H9 (cell line): Measurements from ENCODE around the gene SLC17A2. TPM values are rescaled to one million over a fixed set of nuclear protein-coding genes. Genes with fewer than 3 reads are reported as not detected.

Experiments used
- DNase-seq: peaks from one replicate; pipeline ENCODE4 v3.0.0-alpha.2; 2017
- H2AFZ ChIP-seq: one replicate; pipeline ENCODE4 v1.6.1; 2013; ENCODE audit warnings: mild to moderate bottlenecking, low read length, control low read depth, moderate library complexity
- H2AK5ac ChIP-seq: 2 replicates; pipeline ENCODE4 v1.6.1; 2013; ENCODE audit warnings: low read length, control low read depth, mixed read lengths; ENCODE audit not compliant: insufficient read length
- H2BK120ac ChIP-seq: one replicate; pipeline ENCODE4 v1.6.1; 2013; ENCODE audit warnings: low read depth, mild to moderate bottlenecking, low read length, control low read depth, inconsistent platforms; ENCODE audit not compliant: poor library complexity, severe bottlenecking
- H2BK12ac ChIP-seq: 2 replicates; pipeline ENCODE4 v1.6.1; 2013; ENCODE audit warnings: low read length, control low read depth, mixed read lengths, low read depth; ENCODE audit not compliant: insufficient read length
- H2BK15ac ChIP-seq: 2 replicates; pipeline ENCODE4 v1.6.1; 2013; ENCODE audit warnings: low read depth, low read length, control low read depth
- H2BK20ac ChIP-seq: one replicate; pipeline ENCODE4 v1.6.1; 2013; ENCODE audit warnings: low read depth, mild to moderate bottlenecking, low read length, control low read depth, inconsistent platforms; ENCODE audit not compliant: poor library complexity, severe bottlenecking
- H2BK5ac ChIP-seq: 2 replicates; pipeline ENCODE4 v1.6.1; 2013; ENCODE audit warnings: low read length, control low read depth, mixed read lengths; ENCODE audit not compliant: insufficient read length
- H3K14ac ChIP-seq: 2 replicates; pipeline ENCODE4 v1.6.1; 2013; ENCODE audit warnings: low read length, control low read depth; ENCODE audit not compliant: insufficient read depth
- H3K18ac ChIP-seq: 2 replicates; pipeline ENCODE4 v1.6.1; 2013; ENCODE audit warnings: low read depth, mild to moderate bottlenecking, mixed read lengths, low read length, control low read depth; ENCODE audit not compliant: insufficient read length
- H3K23ac ChIP-seq: 2 replicates; pipeline ENCODE4 v1.6.1; 2013; ENCODE audit warnings: low read length, control low read depth, mixed read lengths, low read depth; ENCODE audit not compliant: insufficient read length
- H3K23me2 ChIP-seq: 2 replicates; pipeline ENCODE4 v1.6.1; 2013; ENCODE audit warnings: low read depth, mild to moderate bottlenecking, mixed read lengths, low read length, control low read depth; ENCODE audit not compliant: insufficient read length, poor library complexity, severe bottlenecking
- H3K27ac ChIP-seq: 2 replicates; pipeline ENCODE4 v1.5.1; 2013; ENCODE audit warnings: low read length, control low read depth, mixed read lengths, low read depth; ENCODE audit not compliant: insufficient read length
- H3K27me3 ChIP-seq: 2 replicates; pipeline ENCODE4 v1.6.1; 2013; ENCODE audit warnings: low read length, control low read depth, inconsistent platforms; ENCODE audit not compliant: insufficient read depth
- H3K4ac ChIP-seq: 2 replicates; pipeline ENCODE4 v1.6.1; 2013; ENCODE audit warnings: low read depth, mild to moderate bottlenecking, control low read depth, inconsistent platforms, low read length, moderate library complexity
- H3K4me1 ChIP-seq: 2 replicates; pipeline ENCODE4 v1.6.1; 2013; ENCODE audit warnings: low read length, control low read depth, inconsistent platforms; ENCODE audit not compliant: insufficient read depth
- H3K4me2 ChIP-seq: 2 replicates; pipeline ENCODE4 v1.6.1; 2013; ENCODE audit warnings: low read length, control low read depth, mixed read lengths; ENCODE audit not compliant: insufficient read length, insufficient read depth
- H3K56ac ChIP-seq: 2 replicates; pipeline ENCODE4 v1.6.1; 2013; ENCODE audit warnings: low read depth, mild to moderate bottlenecking, mixed read lengths, low read length, control low read depth; ENCODE audit not compliant: insufficient read length
- H3K79me1 ChIP-seq: 2 replicates; pipeline ENCODE4 v1.6.1; 2013; ENCODE audit warnings: low read depth, mild to moderate bottlenecking, moderate library complexity, low read length, control low read depth, inconsistent platforms; ENCODE audit not compliant: insufficient read depth, poor library complexity, severe bottlenecking
- H3K79me2 ChIP-seq: 2 replicates; pipeline ENCODE4 v1.6.1; 2013; ENCODE audit warnings: low read length, control low read depth, inconsistent platforms; ENCODE audit not compliant: insufficient read depth
- H3K9ac ChIP-seq: 2 replicates; pipeline ENCODE4 v1.6.1; 2013; ENCODE audit warnings: low read length, control low read depth, mixed read lengths; ENCODE audit not compliant: insufficient read length; ENCODE audit errors: extremely low read depth
- H3K9me3 ChIP-seq: one replicate; pipeline ENCODE4 v1.6.1; 2013; ENCODE audit warnings: low read depth, low read length, inconsistent platforms; ENCODE audit not compliant: control insufficient read depth
- H3T11ph ChIP-seq: one replicate; pipeline ENCODE4 v1.6.1; 2013; ENCODE audit warnings: mild to moderate bottlenecking, low read length, control low read depth, inconsistent platforms
- H4K20me1 ChIP-seq: one replicate; pipeline ENCODE4 v1.6.1; 2013; ENCODE audit not compliant: control insufficient read depth, insufficient read length, insufficient read depth
- H4K5ac ChIP-seq: 2 replicates; pipeline ENCODE4 v1.6.1; 2013; ENCODE audit warnings: low read depth, mild to moderate bottlenecking, mixed read lengths, low read length, control low read depth; ENCODE audit not compliant: insufficient read length
- H4K8ac ChIP-seq: replicated peaks from 2 replicates; pipeline ENCODE4 v1.6.1; 2013; ENCODE audit warnings: low read length, control low read depth, mixed read lengths, low read depth; ENCODE audit not compliant: insufficient read length
- H4K91ac ChIP-seq: 2 replicates; pipeline ENCODE4 v1.6.1; 2013; ENCODE audit warnings: low read depth, mild to moderate bottlenecking, moderate library complexity, mixed read lengths, low read length, control low read depth; ENCODE audit not compliant: insufficient read length
- H3K27ac Mint-ChIP-seq, 3 experiments: 2 replicates in 2 of 3; 3 replicates in 1 of 3; pipeline ENCODE4 v1.8.0; 2020 to 2021; ENCODE audit warnings: mixed read lengths in 3 of 3, mild to moderate bottlenecking in 1 of 3, moderate library complexity in 1 of 3
- H3K27me3 Mint-ChIP-seq: 2 replicates; pipeline ENCODE4 v1.8.0; 2021; ENCODE audit warnings: low read depth, mild to moderate bottlenecking, moderate library complexity, mixed read lengths
- H3K36me3 Mint-ChIP-seq, 3 experiments: 2 replicates in 2 of 3; 3 replicates in 1 of 3; pipeline ENCODE4 v1.8.0; 2020 to 2021; ENCODE audit warnings: low read depth in 3 of 3, mixed read lengths in 3 of 3; ENCODE audit not compliant: insufficient read depth in 1 of 3
- H3K4me1 Mint-ChIP-seq, 2 experiments: 2 replicates each; pipeline ENCODE4 v1.8.0; 2020; ENCODE audit warnings: mixed read lengths in 2 of 2
- H3K4me3 Mint-ChIP-seq, 2 experiments: 2 replicates in 1 of 2; 3 replicates in 1 of 2; pipeline ENCODE4 v1.8.0; 2020 to 2021; ENCODE audit warnings: mild to moderate bottlenecking in 2 of 2, mixed read lengths in 2 of 2, moderate library complexity in 1 of 2
- H3K9me3 Mint-ChIP-seq, 2 experiments: 2 replicates in 1 of 2; 3 replicates in 1 of 2; pipeline ENCODE4 v1.8.0; 2020; ENCODE audit warnings: mild to moderate bottlenecking in 2 of 2, mixed read lengths in 2 of 2, moderate library complexity in 1 of 2
- CTCF ChIP-seq: fragments of 200-600 bp; sonication (generic); conservative IDR thresholded peaks from 3 replicates; pipeline ENCODE4 v1.8.0; 2021; ENCODE audit warnings: antibody characterized with exemption, mild to moderate bottlenecking
- WGBS: extraction: QIAGEN DNeasy Blood & Tissue Kit; methylation state at CpG from one replicate; pipeline ENCODE4 v1.1.7; 2013; ENCODE audit warnings: missing lambda C conversion rate, low lambda C conversion rate, mixed read lengths; ENCODE audit not compliant: insufficient read length; ENCODE audit errors: extremely low coverage; 5-methylcytosine and 5-hydroxymethylcytosine counted together
- total RNA-seq: library from RNA; stranded (reverse); gene quantifications from 2 replicates; pipeline ENCODE4 v1.2.1, GENCODE V29; 2021

Gene SLC17A2
- total RNA-seq, 1 experiment from 2014 or later, result not detected

GRCh38 chr6:25934156-25934555, 3.7 kb upstream of the SLC17A2 start:
- no peak overlapping the region for H2AFZ ChIP-seq
- H4K8ac ChIP-seq, result no peak overlapping the region
- H4K20me1 ChIP-seq, result no peaks in the 10 kb centered on the region
- WGBS, result no CpG with 5 or more reads among the region's 2 CpGs
- H3K79me1 ChIP-seq, result no peaks in the 10 kb centered on the region
- no peak overlapping the region for H3K4ac ChIP-seq
- Mint-ChIP-seq H3K27me3 (no peaks in the 10 kb centered on the region; the same call in 1 of the 2 replicates), H3K36me3 (no peaks in the 10 kb centered on the region), H3K4me3 (no peak overlapping the region), H3K27ac (no peak overlapping the region), H3K4me1 (no peaks in the 10 kb centered on the region), H3K9me3 (no peaks in the 10 kb centered on the region)
- H3K56ac ChIP-seq, result no peak overlapping the region
- no peak overlapping the region for H2BK15ac ChIP-seq
- H3K9me3 ChIP-seq, result no peaks in the 10 kb centered on the region
- no peak overlapping the region for H2BK5ac ChIP-seq
- no peak overlapping the region for H2AK5ac ChIP-seq
- H3K23me2 ChIP-seq, result no peaks in the 10 kb centered on the region
- H2BK120ac ChIP-seq, result no peak overlapping the region
- H4K5ac ChIP-seq, result no peak overlapping the region
- no peak overlapping the region for H3K9ac ChIP-seq
- H3K79me2 ChIP-seq, result no peaks in the 10 kb centered on the region
- H3K18ac ChIP-seq, result no peak overlapping the region
- no peak overlapping the region for H3K27ac ChIP-seq
- H3K4me2 ChIP-seq, result no peak overlapping the region
- no peak overlapping the region for H2BK12ac ChIP-seq
- H3K27me3 ChIP-seq, result no peaks in the 10 kb centered on the region
- no peaks in the 10 kb centered on the region for H3K4me1 ChIP-seq
- DNase-seq, result no peak
- no peak overlapping the region for H2BK20ac ChIP-seq
- no peak overlapping the region for H3K23ac ChIP-seq
- H4K91ac ChIP-seq, result no peak overlapping the region
- H3K14ac ChIP-seq, result no peak overlapping the region
- no peak overlapping the region for H3T11ph ChIP-seq
- no peak for TF ChIP-seq CTCF
